ENCODE results near the gene TRIO.

- TF ChIP-seq CTCF (IDR thresholded peaks at IDR 0.05) (no peak), POLR2A (IDR thresholded peaks at IDR 0.05) (no peak)
Measured at GRCh38 chr5:14195588-14195987, 52.4 kb downstream of the TRIO start.
